K562 (cell line): ENCODE data around the gene GRM5.

ENCODE experiments used
- NRF1 ChIP-seq, 2 experiments: fragments of 450-650 bp; IDR thresholded peaks in 1 of 2; conservative IDR thresholded peaks in 1 of 2; 2 replicates each; pipeline ENCODE4 v1.6.1; 2014; ENCODE audit warnings: mild to moderate bottlenecking in 2 of 2
- POLR2AphosphoS5 ChIP-seq: IDR thresholded peaks from 2 replicates; pipeline ENCODE4 v1.6.1; 2011; ENCODE audit warnings: mild to moderate bottlenecking, low read depth, low read length, moderate library complexity; ENCODE audit not compliant: control insufficient read depth, insufficient read depth
- ZNF121 ChIP-seq: sonication (generic); formaldehyde crosslinking; conservative IDR thresholded peaks from 2 replicates; pipeline ENCODE4 v1.8.0; 2022; ENCODE audit warnings: missing genetic modification reagents
- ZNF133 ChIP-seq: fragments of 250-450 bp; sonication (Bioruptor Pico); IDR thresholded peaks from 2 replicates; pipeline ENCODE4 v1.4.0; 2020; ENCODE audit warnings: mild to moderate bottlenecking
- ZNF561 ChIP-seq: fragments of 450-650 bp; formaldehyde crosslinking; conservative IDR thresholded peaks from 2 replicates; pipeline ENCODE4 v1.4.0; 2020; ENCODE audit warnings: mild to moderate bottlenecking, moderate library complexity
- TF ChIP-seq, protein P1 (sequence below), 3 experiments: IDR thresholded peaks in 2 of 3; conservative IDR thresholded peaks in 1 of 3; 2 replicates each; pipeline ENCODE4 v1.5.1; 2011 to 2012; ENCODE audit warnings: low read length in 3 of 3, mild to moderate bottlenecking in 3 of 3, control low read depth in 2 of 3, improper control_type of control experiment in 1 of 3, inconsistent platforms in 1 of 3, low read depth in 1 of 3, mixed read lengths in 1 of 3, moderate library complexity in 1 of 3; ENCODE audit not compliant: insufficient read depth in 2 of 3
- TF ChIP-seq, protein P2 (sequence below), 2 experiments: fragments of 150-350 bp in 1 of 2; IDR thresholded peaks; 2 replicates each; pipeline ENCODE4 v1.6.1; 2012 to 2016; ENCODE audit warnings: low read depth in 2 of 2, low read length in 2 of 2, mild to moderate bottlenecking in 1 of 2, moderate library complexity in 1 of 2

DNA sequence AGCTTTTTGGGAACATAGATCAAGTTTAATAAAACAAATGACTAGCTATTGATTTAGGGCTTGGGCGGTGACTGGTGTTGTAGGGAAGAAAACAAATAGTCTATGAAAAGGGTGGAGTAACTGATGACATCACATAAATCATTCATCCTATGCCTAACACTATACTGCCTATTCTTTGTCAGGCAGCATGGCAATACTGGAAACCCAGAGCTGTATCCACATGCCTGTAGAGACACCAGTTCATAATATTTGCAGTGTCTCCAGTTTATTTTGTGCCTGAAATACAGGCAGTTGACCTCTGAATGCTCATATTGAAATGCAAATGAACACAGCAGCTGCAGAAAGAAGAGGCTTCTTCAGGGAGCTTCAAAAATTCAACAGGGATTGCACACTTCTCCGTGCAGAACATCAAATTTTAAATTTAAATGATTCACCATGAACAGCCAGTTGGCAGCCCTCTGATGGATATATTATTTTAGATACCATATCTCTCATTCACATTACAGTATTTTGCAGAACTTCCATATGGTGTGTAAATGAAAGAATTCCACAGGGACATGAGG, 445.1 kb downstream of the GRM5 start:
- TF ChIP-seq ZNF561 (CRISPR knock-in tag) (no peak), ZNF121 (no peak), ZNF133 (no peak), NRF1 (conservative IDR thresholded peaks at IDR 0.05 in 1 of 2, IDR thresholded peaks at IDR 0.05 in 1 of 2) (no peak), POLR2AphosphoS5 (no peak)
- TF ChIP-seq, protein P1, sequence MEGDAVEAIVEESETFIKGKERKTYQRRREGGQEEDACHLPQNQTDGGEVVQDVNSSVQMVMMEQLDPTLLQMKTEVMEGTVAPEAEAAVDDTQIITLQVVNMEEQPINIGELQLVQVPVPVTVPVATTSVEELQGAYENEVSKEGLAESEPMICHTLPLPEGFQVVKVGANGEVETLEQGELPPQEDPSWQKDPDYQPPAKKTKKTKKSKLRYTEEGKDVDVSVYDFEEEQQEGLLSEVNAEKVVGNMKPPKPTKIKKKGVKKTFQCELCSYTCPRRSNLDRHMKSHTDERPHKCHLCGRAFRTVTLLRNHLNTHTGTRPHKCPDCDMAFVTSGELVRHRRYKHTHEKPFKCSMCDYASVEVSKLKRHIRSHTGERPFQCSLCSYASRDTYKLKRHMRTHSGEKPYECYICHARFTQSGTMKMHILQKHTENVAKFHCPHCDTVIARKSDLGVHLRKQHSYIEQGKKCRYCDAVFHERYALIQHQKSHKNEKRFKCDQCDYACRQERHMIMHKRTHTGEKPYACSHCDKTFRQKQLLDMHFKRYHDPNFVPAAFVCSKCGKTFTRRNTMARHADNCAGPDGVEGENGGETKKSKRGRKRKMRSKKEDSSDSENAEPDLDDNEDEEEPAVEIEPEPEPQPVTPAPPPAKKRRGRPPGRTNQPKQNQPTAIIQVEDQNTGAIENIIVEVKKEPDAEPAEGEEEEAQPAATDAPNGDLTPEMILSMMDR (IDR thresholded peaks at IDR 0.05 in 2 of 3, conservative IDR thresholded peaks at IDR 0.05 in 1 of 3; ENCODE audit: insufficient read depth in 2 of 3, low read depth in 1 of 3, low read length in 3 of 3) = no peak
- TF ChIP-seq, protein P2, sequence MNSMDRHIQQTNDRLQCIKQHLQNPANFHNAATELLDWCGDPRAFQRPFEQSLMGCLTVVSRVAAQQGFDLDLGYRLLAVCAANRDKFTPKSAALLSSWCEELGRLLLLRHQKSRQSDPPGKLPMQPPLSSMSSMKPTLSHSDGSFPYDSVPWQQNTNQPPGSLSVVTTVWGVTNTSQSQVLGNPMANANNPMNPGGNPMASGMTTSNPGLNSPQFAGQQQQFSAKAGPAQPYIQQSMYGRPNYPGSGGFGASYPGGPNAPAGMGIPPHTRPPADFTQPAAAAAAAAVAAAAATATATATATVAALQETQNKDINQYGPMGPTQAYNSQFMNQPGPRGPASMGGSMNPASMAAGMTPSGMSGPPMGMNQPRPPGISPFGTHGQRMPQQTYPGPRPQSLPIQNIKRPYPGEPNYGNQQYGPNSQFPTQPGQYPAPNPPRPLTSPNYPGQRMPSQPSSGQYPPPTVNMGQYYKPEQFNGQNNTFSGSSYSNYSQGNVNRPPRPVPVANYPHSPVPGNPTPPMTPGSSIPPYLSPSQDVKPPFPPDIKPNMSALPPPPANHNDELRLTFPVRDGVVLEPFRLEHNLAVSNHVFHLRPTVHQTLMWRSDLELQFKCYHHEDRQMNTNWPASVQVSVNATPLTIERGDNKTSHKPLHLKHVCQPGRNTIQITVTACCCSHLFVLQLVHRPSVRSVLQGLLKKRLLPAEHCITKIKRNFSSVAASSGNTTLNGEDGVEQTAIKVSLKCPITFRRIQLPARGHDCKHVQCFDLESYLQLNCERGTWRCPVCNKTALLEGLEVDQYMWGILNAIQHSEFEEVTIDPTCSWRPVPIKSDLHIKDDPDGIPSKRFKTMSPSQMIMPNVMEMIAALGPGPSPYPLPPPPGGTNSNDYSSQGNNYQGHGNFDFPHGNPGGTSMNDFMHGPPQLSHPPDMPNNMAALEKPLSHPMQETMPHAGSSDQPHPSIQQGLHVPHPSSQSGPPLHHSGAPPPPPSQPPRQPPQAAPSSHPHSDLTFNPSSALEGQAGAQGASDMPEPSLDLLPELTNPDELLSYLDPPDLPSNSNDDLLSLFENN (IDR thresholded peaks at IDR 0.05; ENCODE audit: low read depth in 2 of 2, low read length in 2 of 2) = no peak
